ENCODE results near the gene GAREM1.

DNA sequence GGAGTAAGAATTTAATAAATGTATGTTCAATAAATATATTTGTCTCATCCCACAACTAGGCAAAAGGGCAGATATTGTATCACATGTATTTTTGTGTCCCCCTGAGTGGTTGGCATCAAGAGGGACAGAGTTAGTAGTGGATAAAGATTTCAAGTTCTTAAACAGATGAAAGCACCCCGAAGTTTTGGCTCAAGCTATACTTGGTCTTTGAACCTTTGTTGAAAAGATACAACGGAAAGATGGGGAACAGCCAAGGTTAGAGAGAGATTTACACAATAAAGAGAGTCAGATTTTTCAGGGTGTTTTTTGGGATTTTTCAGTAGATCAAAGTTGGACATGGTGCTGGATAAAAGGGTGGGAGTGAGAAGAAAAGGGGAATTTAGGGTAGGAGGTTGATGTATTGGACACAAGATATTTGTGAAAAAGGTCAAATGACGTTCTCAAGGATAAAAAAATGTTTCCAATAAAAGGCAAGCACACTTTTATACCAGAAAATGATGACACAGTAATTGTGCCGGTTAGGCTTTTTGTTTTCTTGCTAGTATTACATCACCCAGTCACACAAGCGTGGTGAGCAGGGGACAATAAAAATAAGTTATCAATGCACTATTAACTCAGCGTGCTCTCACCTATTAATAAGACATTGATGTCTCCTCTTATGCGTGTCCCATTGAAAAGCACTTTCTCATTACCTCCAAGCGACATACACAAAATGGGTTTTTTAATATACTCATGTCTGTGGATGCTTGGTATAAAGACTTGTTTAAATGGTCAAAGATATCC is 221.3 kb downstream of the GAREM1 start:
- TF ChIP-seq, protein P1, sequence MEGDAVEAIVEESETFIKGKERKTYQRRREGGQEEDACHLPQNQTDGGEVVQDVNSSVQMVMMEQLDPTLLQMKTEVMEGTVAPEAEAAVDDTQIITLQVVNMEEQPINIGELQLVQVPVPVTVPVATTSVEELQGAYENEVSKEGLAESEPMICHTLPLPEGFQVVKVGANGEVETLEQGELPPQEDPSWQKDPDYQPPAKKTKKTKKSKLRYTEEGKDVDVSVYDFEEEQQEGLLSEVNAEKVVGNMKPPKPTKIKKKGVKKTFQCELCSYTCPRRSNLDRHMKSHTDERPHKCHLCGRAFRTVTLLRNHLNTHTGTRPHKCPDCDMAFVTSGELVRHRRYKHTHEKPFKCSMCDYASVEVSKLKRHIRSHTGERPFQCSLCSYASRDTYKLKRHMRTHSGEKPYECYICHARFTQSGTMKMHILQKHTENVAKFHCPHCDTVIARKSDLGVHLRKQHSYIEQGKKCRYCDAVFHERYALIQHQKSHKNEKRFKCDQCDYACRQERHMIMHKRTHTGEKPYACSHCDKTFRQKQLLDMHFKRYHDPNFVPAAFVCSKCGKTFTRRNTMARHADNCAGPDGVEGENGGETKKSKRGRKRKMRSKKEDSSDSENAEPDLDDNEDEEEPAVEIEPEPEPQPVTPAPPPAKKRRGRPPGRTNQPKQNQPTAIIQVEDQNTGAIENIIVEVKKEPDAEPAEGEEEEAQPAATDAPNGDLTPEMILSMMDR (IDR thresholded peaks at IDR 0.05; ENCODE audit: low read depth, low read length) = no peak
- no peak for TF ChIP-seq EZH2phosphoT487 (IDR thresholded peaks at IDR 0.05; ENCODE audit: low read depth)
